ENCODE measurements around the gene ARMH4. TPM values are rescaled to one million over a fixed set of nuclear protein-coding genes. Genes with fewer than 3 reads are reported as not detected.

Gene ARMH4
- total RNA-seq, 4 donors from 2014 or later, result 0.44 to 4.4 (median 2.4) TPM

GRCh38 chr14:58198086-58198485 is 46.1 kb upstream of the ARMH4 start:
- DNase-seq, result no peak
- intact Hi-C loops (cut with DNase I), result no loop called here
- Histone ChIP-seq H3K9me3 (no peaks in the 10 kb centered on the region), H3K27me3 (no peaks in the 10 kb centered on the region), H3K27ac (no peak overlapping the region), H3K36me3 (peaks cover 0 to 2% (median 0%) of the 10 kb centered on the region in 3 donors), H3K4me3 (no peak overlapping the region), H3K4me1 (peaks cover 6 to 27% (median 10%) of the 10 kb centered on the region in 3 donors)
- TF ChIP-seq CTCF (IDR thresholded peaks at IDR 0.05) (no peak), POLR2A (IDR thresholded peaks at IDR 0.05) (no peak)
- 83 to 90% methylated on average over 5 of the region's 5 CpGs for WGBS, 2 donors

DNA sequence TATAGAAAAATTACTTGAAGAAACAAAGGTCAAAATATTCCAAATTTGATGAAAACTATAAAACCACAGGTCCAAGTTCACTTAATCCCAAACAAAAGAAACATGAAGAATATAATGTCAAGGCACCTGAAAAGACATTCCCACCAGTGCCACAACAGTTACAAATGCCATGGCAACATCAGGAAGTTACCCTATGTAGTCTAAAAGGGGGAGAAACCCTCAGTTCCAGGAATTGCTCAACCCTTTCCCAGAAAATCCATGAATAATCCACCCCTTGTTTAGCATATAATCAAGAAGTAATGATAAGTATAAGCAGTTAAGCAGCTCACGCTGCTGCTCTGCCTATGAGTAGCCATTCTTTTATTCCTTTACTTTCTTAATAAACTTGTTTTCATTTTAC is 44.2 kb upstream of the ARMH4 start:
- Histone ChIP-seq H3K4me3 (no peak overlapping the region), H3K4me1 (peaks cover 4 to 15% (median 5%) of the 10 kb centered on the region in 3 donors), H3K9me3 (no peaks in the 10 kb centered on the region), H3K36me3 (no peaks in the 10 kb centered on the region), H3K27ac (no peak overlapping the region), H3K27me3 (no peaks in the 10 kb centered on the region)
- WGBS, 2 donors, result 68 to 84% methylated on average over 1 of the region's 1 CpG
- intact Hi-C loops (cut with DNase I), result no loop called here
- no peak for DNase-seq
- TF ChIP-seq CTCF (IDR thresholded peaks at IDR 0.05) (no peak), POLR2A (IDR thresholded peaks at IDR 0.05) (no peak)

DNA sequence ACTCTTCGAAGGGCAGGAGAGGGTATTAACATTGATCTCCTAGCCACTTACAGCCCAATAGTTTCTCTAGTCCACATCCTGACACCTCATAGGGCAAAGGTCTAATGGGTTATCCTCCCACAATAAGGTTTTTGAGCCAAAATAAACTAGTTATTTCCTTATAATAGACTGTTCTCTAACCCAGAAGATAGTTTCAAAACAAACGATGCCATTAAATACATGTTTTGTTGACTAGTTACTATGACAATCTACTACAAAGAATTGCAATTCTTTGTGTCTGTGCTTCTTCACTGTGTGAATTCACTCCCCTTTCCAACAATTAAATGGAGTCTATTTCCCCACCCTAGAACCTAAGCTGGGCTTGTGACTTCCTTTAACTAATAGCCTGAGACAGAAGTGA is 41.5 kb upstream of the ARMH4 start:
- TF ChIP-seq POLR2A (IDR thresholded peaks at IDR 0.05) (no peak), CTCF (IDR thresholded peaks at IDR 0.05) (no peak)
- H3K27me3 ChIP-seq, result no peaks in the 10 kb centered on the region
- H3K4me1 ChIP-seq, result no peaks in the 10 kb centered on the region
- H3K36me3 ChIP-seq, result no peaks in the 10 kb centered on the region
- intact Hi-C loops (cut with DNase I), result no loop called here
- H3K4me3 ChIP-seq, result no peak overlapping the region
- no peak overlapping the region for H3K27ac ChIP-seq
- H3K9me3 ChIP-seq, result no peaks in the 10 kb centered on the region
- 56 to 61% methylated on average over 2 of the region's 2 CpGs for WGBS, 2 donors
- no peak for DNase-seq

- intact Hi-C loops (cut with DNase I), result no loop called here
- H3K4me1 ChIP-seq, result no peaks in the 10 kb centered on the region
- no peak overlapping the region for H3K27ac ChIP-seq
- 66% methylated on average over 3 of the region's 3 CpGs for WGBS, 2 donors
- H3K36me3 ChIP-seq, result no peaks in the 10 kb centered on the region
- H3K9me3 ChIP-seq, result no peaks in the 10 kb centered on the region
- TF ChIP-seq CTCF (IDR thresholded peaks at IDR 0.05), result no peak
- TF ChIP-seq POLR2A (IDR thresholded peaks at IDR 0.05), result no peak
- H3K27me3 ChIP-seq, result no peaks in the 10 kb centered on the region
- no peak for DNase-seq
- H3K4me3 ChIP-seq, result no peak overlapping the region
Observed at GRCh38 chr14:58191763-58192601, 40.0 kb upstream of the ARMH4 start.

DNA sequence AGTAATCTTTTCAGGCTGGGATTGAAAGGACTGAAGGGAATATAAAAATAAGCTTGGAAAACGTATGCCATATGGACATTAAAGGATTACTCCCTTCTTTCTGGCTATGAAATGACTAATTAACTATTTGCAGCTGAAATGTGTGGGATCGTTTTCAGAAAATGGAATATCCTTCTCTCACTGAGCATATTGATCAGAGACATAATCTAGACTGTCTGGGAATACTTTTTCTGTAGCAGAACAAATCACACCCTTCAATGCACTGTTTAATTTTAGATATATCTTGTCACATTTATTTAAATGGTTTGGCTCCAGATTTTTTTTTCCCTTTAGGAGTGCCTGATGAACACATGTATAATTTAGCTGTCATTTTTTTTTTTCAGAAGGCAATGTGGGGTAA is 37.2 kb upstream of the ARMH4 start:
- no peak overlapping the region for H3K27ac ChIP-seq
- WGBS, 2 donors, result 55 to 59% methylated on average over 2 of the region's 2 CpGs
- H3K9me3 ChIP-seq, result no peaks in the 10 kb centered on the region
- H3K27me3 ChIP-seq, result no peaks in the 10 kb centered on the region
- DNase-seq, result no peak
- no peaks in the 10 kb centered on the region for H3K4me1 ChIP-seq
- no peak overlapping the region for H3K4me3 ChIP-seq
- no peaks in the 10 kb centered on the region for H3K36me3 ChIP-seq
- intact Hi-C loops (cut with DNase I), result no loop called here
- no peak for TF ChIP-seq CTCF (IDR thresholded peaks at IDR 0.05)
- TF ChIP-seq POLR2A (IDR thresholded peaks at IDR 0.05), result no peak

Measured in esophagus squamous epithelium (tissue), 5 donors.